Ammon's horn (tissue), 1 donor: Measurements from ENCODE around the gene PREB.

Experiments used
- DNase-seq: peaks from one replicate; pipeline ENCODE4 v3.0.0-alpha.2; 2016; ENCODE audit warnings: low spot score

PREB gene

GRCh38 chr2:27094353-27094984 lies 40.0 kb downstream of the PREB start:
- DNase-seq = no peak

GRCh38 chr2:27093430-27094352 lies 40.7 kb downstream of the PREB start:
- no peak for DNase-seq

- DNase-seq = no peak
Observed at GRCh38 chr2:27092696-27093429, 41.6 kb downstream of the PREB start.

- no peak for DNase-seq
Observed at GRCh38 chr2:27091746-27092695, 42.4 kb downstream of the PREB start.

DNA sequence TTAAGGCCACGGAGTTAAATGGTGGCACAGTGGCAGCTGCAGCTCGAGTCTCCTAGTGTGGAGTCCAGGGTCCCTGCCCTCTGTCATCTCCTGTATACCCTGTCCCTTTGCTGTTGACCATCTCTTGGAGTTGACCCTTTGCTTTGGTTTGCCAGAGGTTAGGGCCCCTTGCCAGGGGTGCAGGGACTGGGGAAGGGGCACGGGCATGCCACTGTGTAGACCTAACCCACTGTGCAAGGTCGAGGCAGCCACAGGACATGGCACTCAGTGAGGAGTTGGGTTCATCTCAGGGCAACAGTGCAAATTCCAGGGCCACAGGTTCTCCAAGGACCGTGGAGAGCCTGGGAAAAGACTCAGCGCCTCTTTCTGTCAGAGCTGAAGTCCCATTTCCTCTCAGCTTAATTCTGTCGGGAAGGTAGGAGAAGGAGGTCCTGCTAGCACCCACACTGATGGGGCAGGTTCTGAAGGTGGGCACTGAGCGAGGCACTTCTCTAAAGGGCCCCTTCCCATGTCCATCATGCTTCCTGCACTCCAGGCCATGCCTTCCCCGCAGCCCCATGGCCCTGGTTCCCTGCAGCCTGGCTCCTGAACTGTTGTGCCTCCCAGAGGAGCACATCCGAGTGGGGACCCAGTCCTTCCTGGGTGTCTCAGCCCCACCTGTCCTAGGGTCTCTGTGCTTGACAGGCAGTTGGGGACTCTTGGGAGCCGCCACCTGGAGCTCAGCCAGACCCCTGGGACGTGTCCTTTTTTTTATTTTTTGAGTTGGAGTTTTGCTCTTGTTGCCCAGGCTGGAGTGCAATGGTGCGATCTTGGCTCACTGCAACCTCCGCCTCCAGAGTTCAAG lies 45.1 kb downstream of the PREB start:
- DNase-seq = no peak

DNA sequence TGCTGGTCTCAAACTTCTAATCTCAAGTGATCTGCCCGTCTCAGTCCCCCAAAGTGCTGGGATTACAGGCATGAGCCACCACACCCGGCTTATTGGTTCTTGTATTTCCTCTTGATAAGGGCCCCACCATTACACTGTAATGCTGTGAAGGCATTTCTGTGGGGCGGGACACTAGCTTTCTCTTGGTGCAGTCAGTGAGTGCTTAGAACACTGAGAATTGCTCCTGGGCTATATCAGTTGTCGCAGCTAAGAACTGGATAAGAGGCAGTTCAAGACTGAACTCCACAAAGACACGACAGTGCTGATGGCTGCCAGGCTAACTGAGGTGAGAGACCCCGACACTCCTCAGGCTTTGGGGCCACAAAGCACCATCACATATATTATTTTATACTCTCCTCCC lies 45.8 kb downstream of the PREB start:
- DNase-seq = no peak

DNA sequence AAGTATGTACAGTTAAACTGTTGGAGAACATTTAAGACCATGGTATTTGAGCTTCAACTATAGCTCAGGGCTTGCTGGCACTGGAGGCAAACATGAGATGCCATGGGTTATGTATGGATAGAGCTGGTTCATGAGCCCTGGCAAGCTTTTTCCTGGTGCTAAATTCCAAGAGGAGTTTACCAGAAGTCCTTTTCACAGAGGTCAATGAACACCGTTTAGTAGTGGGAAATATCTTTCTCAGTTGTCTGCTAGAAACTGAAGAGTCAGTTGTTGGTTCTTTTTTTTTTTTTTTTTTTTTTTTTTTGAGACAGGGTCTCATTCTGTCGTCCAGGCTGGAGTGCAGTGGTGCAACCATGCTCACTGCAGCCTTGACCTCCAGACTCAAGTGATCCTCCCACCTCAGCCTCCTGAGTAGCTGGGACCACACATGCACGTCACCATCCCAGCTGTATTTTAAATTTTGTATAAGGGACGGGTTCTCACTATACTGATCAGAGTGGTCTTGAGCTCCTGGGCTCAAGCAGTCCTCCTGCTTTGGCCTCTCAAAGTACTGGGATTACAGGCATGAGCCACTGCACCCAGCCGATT lies 46.5 kb downstream of the PREB start:
- DNase-seq = no peak

- DNase-seq = no peak
Observed at GRCh38 chr2:27086724-27087593, 47.5 kb downstream of the PREB start, which contains the start of gene KHK. TSS of gene KHK (plus strand) at chr2:27086772. CDS start at chr2:27087260, 488 bp downstream.

- DNase-seq = peak; percentile 95
Observed at GRCh38 chr2:27086090-27086723, 48.2 kb downstream of the PREB start.

- peak; percentile 87 for DNase-seq
Observed at GRCh38 chr2:27085673-27086089, 48.8 kb downstream of the PREB start.

DNA sequence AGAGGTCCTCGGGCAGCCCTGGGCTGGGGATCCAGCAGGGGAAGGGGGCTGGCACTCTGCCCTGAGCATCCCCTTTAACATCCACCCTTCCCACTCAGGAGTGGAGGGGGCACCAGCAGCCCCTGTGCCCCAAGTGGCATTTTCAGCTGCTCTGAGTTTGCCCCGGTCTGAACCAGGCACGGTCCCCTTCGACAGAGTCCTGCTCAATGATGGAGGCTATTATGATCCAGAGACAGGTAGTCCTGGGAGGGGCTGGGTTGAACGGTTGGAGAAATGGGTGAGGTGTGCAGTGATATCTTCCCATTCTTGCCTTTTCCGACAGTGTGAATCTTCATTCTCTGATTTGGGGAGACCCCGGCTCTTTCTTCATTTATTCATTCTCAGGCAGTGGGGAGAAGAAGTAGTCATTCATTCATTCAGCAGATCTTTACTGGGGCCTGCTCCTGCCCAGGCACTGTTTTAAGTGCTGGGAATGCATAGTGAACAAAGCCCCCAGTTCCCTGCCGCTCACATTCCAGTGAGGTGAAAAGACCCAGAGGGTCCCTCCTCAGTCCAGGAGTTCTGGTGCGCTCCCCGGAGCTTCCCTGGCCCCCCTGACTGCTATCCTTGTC lies 49.3 kb downstream of the PREB start:
- no peak for DNase-seq

- DNase-seq = no peak
Observed at GRCh38 chr2:27084297-27085061, 50.0 kb downstream of the PREB start.

GRCh38 chr2:27083410-27084296 lies 50.8 kb downstream of the PREB start:
- DNase-seq = no peak

DNA sequence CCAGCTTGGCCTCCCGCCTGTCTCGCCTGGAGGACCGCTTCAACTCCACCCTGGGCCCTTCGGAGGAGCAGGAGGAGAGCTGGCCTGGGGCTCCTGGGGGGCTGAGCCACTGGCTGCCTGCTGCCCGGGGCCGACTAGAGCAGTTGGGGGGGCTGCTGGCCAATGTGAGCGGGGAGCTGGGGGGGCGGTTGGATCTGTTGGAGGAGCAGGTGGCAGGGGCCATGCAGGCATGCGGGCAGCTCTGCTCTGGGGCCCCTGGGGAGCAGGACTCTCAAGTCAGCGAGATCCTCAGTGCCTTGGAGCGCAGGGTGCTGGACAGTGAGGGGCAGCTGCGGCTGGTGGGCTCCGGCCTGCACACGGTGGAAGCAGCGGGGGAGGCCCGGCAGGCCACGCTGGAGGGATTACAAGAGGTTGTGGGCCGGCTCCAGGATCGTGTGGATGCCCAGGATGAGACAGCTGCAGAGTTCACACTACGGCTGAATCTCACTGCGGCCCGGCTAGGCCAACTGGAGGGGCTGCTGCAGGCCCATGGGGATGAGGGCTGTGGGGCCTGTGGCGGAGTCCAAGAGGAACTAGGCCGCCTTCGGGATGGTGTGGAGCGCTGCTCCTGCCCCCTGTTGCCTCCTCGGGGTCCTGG lies 51.5 kb downstream of the PREB start:
- no peak for DNase-seq

GRCh38 chr2:27081984-27082772 lies 52.3 kb downstream of the PREB start:
- no peak for DNase-seq
